Peyer's patch (tissue), 4 donors: ENCODE measurements around the gene NCR3LG1.

Experiments used
- CTCF ChIP-seq, 6 experiments: fragments of 450-650 bp in 4 of 6; fragments of 200-600 bp in 2 of 6; sonication (generic) in 1 of 6; IDR thresholded peaks; one replicate each; pipeline ENCODE4 v1.5.1; 2017 to 2019; ENCODE audit warnings: antibody characterized with exemption in 6 of 6, mild to moderate bottlenecking in 3 of 6, moderate library complexity in 1 of 6
- POLR2A ChIP-seq, 2 donors: fragments of 450-650 bp; IDR thresholded peaks; one replicate each; pipeline ENCODE4 v1.5.1; 2017; ENCODE audit warnings: antibody characterized with exemption in 2 of 2, mild to moderate bottlenecking in 2 of 2, moderate library complexity in 2 of 2

- TF ChIP-seq CTCF (IDR thresholded peaks at IDR 0.05): no peak
- no peak for TF ChIP-seq POLR2A (IDR thresholded peaks at IDR 0.05)
Observed at GRCh38 chr11:17408641-17409040, 57.0 kb downstream of the NCR3LG1 start.
